GM21390 (cell line): ENCODE results near the gene ANO9.
A peak's percentile ranks its signal among the peaks of the same experiment; 100 is the strongest.
"Not testable (repeated sequence)": the region's sequence is repeated elsewhere in the genome, so short reads cannot be mapped to it uniquely, and the experiment has no call there.

Experiments used
- ATAC-seq: cut with Tn5 transposase; IDR thresholded peaks from one replicate; pipeline ENCODE4 v1.9.1; 2021; ENCODE audit not compliant: unreplicated experiment

Gene ANO9

GRCh38 chr11:472272-472671, 30.5 kb upstream of the ANO9 start:
- no peak for ATAC-seq

- no peak for ATAC-seq
Measured at GRCh38 chr11:471468-472145, 29.8 kb upstream of the ANO9 start.

GRCh38 chr11:469684-470560, 28.1 kb upstream of the ANO9 start:
- ATAC-seq: no peak

GRCh38 chr11:469026-469683, 27.3 kb upstream of the ANO9 start:
- not testable (repeated sequence) for ATAC-seq

GRCh38 chr11:468493-468892, 26.7 kb upstream of the ANO9 start:
- no peak for ATAC-seq

- ATAC-seq: no peak
Measured at GRCh38 chr11:468036-468435, 26.2 kb upstream of the ANO9 start.

GRCh38 chr11:465896-466530, 24.2 kb upstream of the ANO9 start:
- no peak for ATAC-seq

- ATAC-seq: no peak
Measured at GRCh38 chr11:464316-464715, 22.5 kb upstream of the ANO9 start.

GRCh38 chr11:462107-462890, 20.5 kb upstream of the ANO9 start:
- no peak for ATAC-seq

- no peak for ATAC-seq
Measured at GRCh38 chr11:461626-462025, 19.8 kb upstream of the ANO9 start.

- ATAC-seq: no peak
Measured at GRCh38 chr11:460331-461199, 18.8 kb upstream of the ANO9 start.

GRCh38 chr11:459511-460220, 17.9 kb upstream of the ANO9 start:
- no peak for ATAC-seq

GRCh38 chr11:457111-457760, 15.4 kb upstream of the ANO9 start:
- no peak for ATAC-seq

- peak; percentile 54 for ATAC-seq
Measured at GRCh38 chr11:456533-456932, 14.7 kb upstream of the ANO9 start.

GRCh38 chr11:455566-456147, 13.8 kb upstream of the ANO9 start:
- ATAC-seq: no peak

- no peak for ATAC-seq
Measured at GRCh38 chr11:454801-455565, 13.2 kb upstream of the ANO9 start.

- no peak for ATAC-seq
Measured at GRCh38 chr11:454043-454442, 12.2 kb upstream of the ANO9 start.
